GM21381 (cell line): Measurements from ENCODE around the gene TUBA3D.
"Not testable (repeated sequence)": the region's sequence is repeated elsewhere in the genome, so short reads cannot be mapped to it uniquely, and the experiment has no call there.

ENCODE experiments used
- ATAC-seq: cut with Tn5 transposase; IDR thresholded peaks from one replicate; pipeline ENCODE4 v1.9.1; 2021; ENCODE audit warnings: mild to moderate bottlenecking, moderate library complexity; ENCODE audit not compliant: unreplicated experiment

Gene TUBA3D

DNA sequence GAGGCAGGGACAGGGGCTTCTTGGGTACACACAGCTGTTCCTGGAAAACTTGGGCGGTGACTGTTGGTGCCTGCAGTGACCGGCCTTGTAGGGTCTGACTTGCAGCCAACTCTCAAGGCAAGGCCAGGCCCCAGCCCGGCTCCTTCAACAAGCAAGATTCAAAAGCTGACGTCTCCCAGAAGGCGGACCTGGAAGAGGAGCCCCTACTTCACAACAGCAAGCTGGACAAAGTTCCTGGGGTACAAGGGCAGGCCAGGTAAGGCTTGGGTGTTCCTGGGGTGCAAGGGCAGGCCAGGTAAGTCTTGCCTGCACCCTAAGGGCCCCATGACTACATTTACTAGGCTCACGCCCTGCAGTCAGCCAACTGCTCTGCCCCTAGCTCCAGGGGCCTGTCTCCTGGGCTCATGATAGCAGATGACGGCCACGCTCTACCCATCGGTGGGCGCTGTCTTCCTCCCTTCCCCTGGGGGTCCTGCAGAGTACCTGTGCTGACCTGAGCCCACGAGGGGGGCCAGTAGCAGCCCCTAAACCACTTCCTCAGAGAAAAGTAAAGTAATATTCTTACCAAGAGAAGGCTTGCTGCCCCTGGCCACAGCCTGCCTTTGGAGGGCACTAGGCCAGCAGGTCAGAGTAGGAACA lies 55.7 kb downstream of the TUBA3D start:
- not testable (repeated sequence) for ATAC-seq
